NCI-H2196 treated with DMSO at 0.1 percent for 48 hours (cell line): Measurements from ENCODE around the gene TNFSF13.

Experiments
- DNase-seq: peaks from one replicate; lab custom pipeline; 2025; ENCODE audit not compliant: unreplicated experiment; lab: John Stamatoyannopoulos, UW

Gene TNFSF13

GRCh38 chr17:7551396-7551795 lies 7.2 kb upstream of the TNFSF13 start:
- DNase-seq, result no peak

- no peak for DNase-seq
Measured at GRCh38 chr17:7552621-7553051, 5.9 kb upstream of the TNFSF13 start.

- DNase-seq, result no peak
Measured at GRCh38 chr17:7553356-7553755, 5.2 kb upstream of the TNFSF13 start.

GRCh38 chr17:7555320-7555948 lies 3.1 kb upstream of the TNFSF13 start:
- no peak for DNase-seq

GRCh38 chr17:7556627-7557026 lies 1.9 kb upstream of the TNFSF13 start:
- DNase-seq, result no peak

- DNase-seq, result no peak
Measured at GRCh38 chr17:7557147-7557764, 1.3 kb upstream of the TNFSF13 start.

GRCh38 chr17:7557775-7558543 lies 591 bp upstream of the TNFSF13 start:
- DNase-seq, result peak; percentile 48

GRCh38 chr17:7559320-7560171 lies 996 bp downstream of the TNFSF13 start:
- no peak for DNase-seq

- DNase-seq, result no peak
Measured at GRCh38 chr17:7560172-7561027, 1.9 kb downstream of the TNFSF13 start.

GRCh38 chr17:7561028-7561575 lies 2.6 kb downstream of the TNFSF13 start:
- DNase-seq, result peak; percentile 68

- peak; percentile 58 for DNase-seq
Measured at GRCh38 chr17:7561589-7562207, 3.1 kb downstream of the TNFSF13 start, which contains the start of gene SENP3. Gene SENP3 (plus strand): TSS chr17:7561919. CDS start chr17:7563077, 1,158 bp downstream.

- DNase-seq, result no peak
Measured at GRCh38 chr17:7562208-7562605, 3.7 kb downstream of the TNFSF13 start.

GRCh38 chr17:7563115-7563869 lies 4.7 kb downstream of the TNFSF13 start:
- no peak for DNase-seq

- DNase-seq, result no peak
Measured at GRCh38 chr17:7569571-7569970, 11.0 kb downstream of the TNFSF13 start.

GRCh38 chr17:7570351-7570750 lies 11.8 kb downstream of the TNFSF13 start:
- DNase-seq, result no peak

- DNase-seq, result no peak
Measured at GRCh38 chr17:7572338-7572587, 13.7 kb downstream of the TNFSF13 start.

GRCh38 chr17:7572588-7573323 lies 14.2 kb downstream of the TNFSF13 start:
- DNase-seq, result peak; percentile 83

GRCh38 chr17:7573324-7574080 lies 15.0 kb downstream of the TNFSF13 start:
- DNase-seq, result peak; percentile 59
